ENCODE data around the gene PRKAR2B.

The PRKAR2B gene

DNA sequence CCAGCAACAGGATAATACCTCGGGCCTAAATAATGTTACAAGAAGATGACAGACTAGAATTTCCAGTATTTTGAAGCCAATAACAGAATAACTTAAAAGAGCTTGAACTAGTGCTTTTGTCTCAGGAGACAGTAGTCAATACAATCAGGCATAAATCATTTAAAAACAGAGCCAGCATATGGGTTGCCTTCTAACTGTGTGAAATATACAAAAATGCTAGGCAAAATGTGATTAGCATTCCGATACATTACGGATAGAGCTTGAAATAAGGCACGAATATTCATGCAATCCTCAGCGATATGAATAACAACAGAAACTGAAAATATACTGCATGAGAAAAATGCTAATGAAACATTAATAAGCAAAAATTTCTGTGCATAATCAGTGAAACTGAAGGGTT, 18.3 kb upstream of the PRKAR2B start:
- H3K27ac ChIP-seq: no peak overlapping the region
- no peak for DNase-seq (ENCODE audit: low spot score)

DNA sequence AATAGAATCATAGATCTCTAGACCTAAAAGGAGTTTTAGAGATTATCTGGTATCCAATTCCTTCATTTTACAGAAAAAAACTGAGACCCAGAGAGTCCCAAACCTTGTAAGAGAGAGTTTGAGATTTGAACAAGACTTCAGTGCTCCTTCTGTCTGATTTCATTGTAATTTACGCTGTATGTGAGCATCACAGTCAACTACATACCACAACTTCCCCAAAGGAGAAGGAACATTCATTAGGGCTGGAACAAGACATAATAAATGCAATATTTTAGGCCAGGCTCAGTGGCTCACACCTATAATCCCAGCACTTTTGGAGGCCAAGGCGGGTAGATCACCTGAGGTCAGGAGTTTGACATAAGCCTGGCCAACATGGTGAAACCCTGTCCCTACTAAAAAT, 17.3 kb upstream of the PRKAR2B start:
- Histone ChIP-seq H3K27ac (peak overlapping the region in 1 of 2 donors; percentile 31), H3K4me3 (no peak overlapping the region)
- TF ChIP-seq, protein P1, sequence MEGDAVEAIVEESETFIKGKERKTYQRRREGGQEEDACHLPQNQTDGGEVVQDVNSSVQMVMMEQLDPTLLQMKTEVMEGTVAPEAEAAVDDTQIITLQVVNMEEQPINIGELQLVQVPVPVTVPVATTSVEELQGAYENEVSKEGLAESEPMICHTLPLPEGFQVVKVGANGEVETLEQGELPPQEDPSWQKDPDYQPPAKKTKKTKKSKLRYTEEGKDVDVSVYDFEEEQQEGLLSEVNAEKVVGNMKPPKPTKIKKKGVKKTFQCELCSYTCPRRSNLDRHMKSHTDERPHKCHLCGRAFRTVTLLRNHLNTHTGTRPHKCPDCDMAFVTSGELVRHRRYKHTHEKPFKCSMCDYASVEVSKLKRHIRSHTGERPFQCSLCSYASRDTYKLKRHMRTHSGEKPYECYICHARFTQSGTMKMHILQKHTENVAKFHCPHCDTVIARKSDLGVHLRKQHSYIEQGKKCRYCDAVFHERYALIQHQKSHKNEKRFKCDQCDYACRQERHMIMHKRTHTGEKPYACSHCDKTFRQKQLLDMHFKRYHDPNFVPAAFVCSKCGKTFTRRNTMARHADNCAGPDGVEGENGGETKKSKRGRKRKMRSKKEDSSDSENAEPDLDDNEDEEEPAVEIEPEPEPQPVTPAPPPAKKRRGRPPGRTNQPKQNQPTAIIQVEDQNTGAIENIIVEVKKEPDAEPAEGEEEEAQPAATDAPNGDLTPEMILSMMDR (IDR thresholded peaks at IDR 0.05): no peak
- no peak for DNase-seq (ENCODE audit: low spot score)

More for the DNA sequence above, 18.3 kb upstream of the PRKAR2B start:
- TF ChIP-seq, protein P1 (IDR thresholded peaks at IDR 0.05): no peak
- no peak overlapping the region for H3K4me3 ChIP-seq

DNA sequence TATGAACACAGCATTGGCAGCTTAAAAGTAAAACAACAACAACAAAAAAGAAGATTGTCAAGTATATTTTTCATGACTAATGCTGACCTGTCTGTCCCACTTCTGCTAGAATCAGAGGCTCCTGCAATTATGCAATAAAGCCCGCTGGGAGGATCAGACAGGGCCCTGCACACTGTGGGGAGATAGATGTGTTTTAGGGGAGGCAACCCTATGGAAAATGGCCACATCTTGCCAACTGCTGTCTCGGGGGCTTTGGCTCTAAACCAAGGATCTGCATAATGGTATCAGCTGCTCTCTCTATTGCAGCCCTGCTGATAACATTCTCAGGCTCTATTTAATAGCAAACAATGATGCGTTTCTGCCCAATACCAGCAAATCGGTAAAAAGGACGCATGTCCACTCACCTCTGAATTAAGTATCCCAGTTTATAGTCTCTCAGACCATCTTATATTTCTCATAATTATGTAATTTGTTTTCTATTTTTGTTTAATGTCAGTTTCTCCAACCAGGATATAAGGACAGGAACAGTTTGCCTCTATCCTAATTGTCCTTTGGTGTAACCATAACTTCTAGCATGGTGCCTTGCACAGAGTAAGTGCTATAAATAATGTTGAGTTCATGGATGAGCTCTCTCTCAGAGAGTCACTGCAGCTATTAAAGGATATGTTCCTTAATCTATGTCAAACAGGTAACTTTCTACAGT, 15.3 kb upstream of the PRKAR2B start:
- Histone ChIP-seq H3K4me3 (no peak overlapping the region), H3K27ac (no peak overlapping the region)
- TF ChIP-seq, protein P1 (IDR thresholded peaks at IDR 0.05): no peak
- DNase-seq (ENCODE audit: low spot score): no peak

DNA sequence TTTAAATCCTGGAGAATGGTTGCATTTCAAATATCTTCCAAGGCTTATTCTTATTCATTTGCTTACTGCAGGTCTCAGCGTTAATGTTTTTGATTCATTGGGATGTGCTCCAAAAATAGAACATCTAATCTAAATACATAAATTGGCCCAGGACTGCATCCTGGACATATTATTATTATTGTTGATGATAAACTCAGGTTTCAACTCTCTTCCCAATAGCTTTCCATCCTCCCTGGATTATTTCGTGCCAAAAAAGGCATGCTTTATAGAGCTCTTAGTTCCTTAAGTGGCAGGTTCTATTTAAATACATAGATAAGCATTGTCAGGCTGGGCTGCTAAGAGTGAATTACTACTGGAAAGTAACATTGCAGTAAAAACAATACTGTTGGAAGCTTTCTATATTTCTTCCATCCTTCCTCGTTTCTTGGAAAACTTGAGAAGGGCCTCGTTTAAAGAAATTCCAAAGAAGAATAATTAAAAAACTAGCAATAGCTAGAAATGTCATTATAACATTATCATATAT, 14.7 kb upstream of the PRKAR2B start:
- TF ChIP-seq, protein P1 (IDR thresholded peaks at IDR 0.05): no peak
- H3K4me3 ChIP-seq: no peak overlapping the region
- no peak overlapping the region for H3K27ac ChIP-seq
- DNase-seq (ENCODE audit: low spot score): no peak

DNA sequence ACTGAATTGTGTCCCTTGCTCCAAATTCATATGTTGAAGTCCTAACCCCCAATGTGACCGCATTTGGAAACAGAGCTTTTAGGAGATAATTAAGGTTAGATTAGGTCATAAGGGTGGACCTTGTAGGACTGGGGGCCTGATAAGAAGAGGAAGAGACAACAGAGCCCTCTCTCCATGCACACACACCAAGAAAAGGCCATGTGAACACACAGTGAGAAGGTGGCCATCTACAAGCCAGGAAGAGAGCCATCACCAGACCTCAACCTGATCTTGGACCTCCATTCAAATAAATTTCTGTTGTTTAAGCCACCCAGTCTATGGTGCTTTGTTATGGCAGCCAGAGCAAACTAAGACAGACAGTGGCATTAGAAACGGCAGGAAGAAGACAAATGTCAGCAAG, 12.5 kb upstream of the PRKAR2B start:
- no peak overlapping the region for H3K4me3 ChIP-seq
- H3K27ac ChIP-seq: no peak overlapping the region
- TF ChIP-seq, protein P1 (IDR thresholded peaks at IDR 0.05): no peak
- DNase-seq (ENCODE audit: low spot score): no peak

DNA sequence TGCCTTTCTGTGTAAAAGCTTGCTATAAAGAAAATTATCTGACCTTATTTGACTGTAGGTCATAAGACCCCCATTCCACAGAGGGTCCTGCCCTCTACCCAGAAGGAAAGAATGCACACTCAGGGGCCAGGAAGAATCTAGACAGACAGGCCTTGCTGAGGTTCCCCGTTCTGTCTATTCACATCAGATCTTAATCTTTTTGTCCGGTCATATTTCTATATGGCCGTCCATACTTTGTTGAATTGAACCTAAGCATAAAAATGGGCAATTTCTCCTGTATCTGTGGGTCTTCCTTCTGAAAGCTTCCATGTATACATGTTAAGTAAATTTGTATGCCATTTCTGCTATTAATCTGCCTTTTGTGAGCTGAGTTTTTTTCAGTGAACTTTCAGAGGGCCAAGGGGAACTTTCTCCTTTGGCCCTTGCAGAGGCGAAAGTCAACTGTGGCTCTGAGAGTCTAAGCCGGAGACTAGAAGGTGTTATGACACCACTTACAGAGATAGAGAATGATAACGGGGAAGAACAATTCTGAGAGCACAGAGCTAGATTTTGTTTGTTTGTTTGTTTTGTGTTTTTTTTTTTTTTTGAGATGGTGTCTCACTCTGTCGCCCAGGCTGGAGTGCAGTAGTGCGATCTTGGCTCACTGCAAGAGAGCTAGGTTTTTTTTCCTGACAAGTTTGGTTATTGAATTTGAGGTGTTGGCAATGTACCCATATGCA, 11.6 kb upstream of the PRKAR2B start:
- DNase-seq (ENCODE audit: low spot score): no peak
- TF ChIP-seq, protein P1 (IDR thresholded peaks at IDR 0.05): no peak
- H3K27ac ChIP-seq: no peak overlapping the region
- no peak overlapping the region for H3K4me3 ChIP-seq

All from coronary artery (tissue), 2 donors.